CD4-positive, alpha-beta T cell treated with Interleukin-21 for 1 hour (primary cell): ENCODE data around the gene NOP53.
A peak's percentile ranks its signal among the peaks of the same experiment; 100 is the strongest.
"Not testable (repeated sequence)": the region's sequence is repeated elsewhere in the genome, so short reads cannot be mapped to it uniquely, and the experiment has no call there.

ENCODE experiments used
- DNase-seq: peaks from one replicate; pipeline ENCODE4 v3.0.0-alpha.2; 2020

Gene NOP53

DNA sequence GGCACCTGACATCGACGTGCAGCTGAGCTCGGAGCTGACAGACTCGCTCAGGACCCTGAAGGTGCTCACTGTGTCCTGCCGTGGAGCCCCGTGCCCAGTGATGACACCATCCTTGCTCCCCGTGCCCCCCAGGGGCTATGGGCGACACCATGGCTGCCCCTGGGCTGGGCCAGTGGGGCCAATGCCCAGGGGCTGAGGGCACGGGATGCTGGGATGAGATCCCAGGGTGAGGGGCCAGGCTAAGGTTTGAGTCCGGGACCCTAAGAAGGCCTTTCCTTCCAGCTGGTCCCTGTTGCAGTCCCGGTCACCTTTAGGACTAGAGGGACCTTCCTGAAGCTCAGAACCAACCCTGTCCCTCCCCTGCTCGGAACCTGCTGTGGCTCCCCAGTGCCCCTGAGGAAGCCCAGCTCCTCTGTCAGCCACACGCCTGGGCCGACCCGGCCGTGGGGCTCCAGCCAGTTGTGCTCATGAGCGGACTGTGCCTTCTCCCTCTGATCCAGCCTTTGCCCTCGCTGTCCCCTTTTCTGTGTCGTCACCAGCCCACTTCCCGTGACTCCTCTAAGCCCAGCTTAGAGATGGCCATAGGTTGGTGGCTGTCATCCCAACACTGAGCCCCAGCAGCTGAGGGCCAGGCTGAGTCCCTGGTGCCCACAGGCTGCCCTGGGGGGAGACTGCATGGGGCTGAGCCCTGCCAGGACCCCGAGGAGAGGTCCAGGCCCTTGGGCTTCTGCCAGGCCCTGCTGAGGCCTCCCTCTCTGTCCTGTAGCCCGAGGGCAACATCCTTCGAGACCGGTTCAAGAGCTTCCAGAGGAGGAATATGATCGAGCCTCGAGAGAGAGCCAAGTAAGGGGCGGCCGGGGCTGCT, 10.6 kb downstream of the NOP53 start:
- DNase-seq: no peak

DNA sequence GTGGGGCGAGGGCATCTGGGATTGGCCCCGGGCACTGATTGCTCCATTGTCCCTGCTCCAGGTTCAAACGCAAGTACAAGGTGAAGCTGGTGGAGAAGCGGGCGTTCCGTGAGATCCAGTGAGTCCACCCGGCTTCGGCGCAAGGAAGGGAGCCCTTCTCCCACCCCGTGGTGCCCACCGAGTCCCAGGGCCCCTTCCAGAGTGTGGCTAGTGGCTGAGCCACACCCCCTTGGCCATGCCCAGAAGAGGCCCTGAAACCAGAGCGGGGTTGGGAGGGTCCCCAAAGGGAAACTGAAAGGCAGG, 11.2 kb downstream of the NOP53 start:
- DNase-seq: no peak

DNA sequence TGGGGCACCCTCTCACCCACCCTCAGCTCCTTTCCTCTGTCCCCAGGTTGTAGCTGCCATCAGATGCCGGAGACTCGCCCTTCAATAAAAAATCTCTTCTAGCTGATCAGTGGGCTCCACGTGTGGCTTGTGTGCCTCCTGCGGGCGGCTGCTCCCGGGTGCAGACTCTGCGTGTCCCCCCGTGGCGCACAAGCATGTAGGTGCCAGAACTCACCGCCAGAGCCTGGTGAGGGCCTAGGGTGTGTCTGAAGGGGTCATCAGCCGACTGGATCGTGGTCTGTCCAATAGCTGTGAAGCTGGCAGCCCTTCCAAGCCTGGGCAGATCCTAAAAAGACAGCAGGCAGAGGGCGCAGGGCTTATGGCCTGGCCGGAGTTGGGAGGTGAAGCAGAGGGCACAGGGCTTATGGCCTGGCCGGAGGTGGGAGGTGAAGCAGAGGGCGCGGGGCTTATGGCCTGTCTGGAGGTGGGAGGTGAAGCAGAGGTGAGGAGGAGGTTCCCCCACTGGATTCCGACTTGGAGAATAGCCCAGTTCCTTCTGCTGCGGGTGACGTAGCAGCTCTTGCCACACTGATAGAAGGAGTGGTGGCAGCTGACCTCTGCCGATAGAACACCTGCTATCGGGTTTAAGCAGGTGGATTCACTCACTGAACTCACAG, 11.7 kb downstream of the NOP53 start:
- no peak for DNase-seq

DNA sequence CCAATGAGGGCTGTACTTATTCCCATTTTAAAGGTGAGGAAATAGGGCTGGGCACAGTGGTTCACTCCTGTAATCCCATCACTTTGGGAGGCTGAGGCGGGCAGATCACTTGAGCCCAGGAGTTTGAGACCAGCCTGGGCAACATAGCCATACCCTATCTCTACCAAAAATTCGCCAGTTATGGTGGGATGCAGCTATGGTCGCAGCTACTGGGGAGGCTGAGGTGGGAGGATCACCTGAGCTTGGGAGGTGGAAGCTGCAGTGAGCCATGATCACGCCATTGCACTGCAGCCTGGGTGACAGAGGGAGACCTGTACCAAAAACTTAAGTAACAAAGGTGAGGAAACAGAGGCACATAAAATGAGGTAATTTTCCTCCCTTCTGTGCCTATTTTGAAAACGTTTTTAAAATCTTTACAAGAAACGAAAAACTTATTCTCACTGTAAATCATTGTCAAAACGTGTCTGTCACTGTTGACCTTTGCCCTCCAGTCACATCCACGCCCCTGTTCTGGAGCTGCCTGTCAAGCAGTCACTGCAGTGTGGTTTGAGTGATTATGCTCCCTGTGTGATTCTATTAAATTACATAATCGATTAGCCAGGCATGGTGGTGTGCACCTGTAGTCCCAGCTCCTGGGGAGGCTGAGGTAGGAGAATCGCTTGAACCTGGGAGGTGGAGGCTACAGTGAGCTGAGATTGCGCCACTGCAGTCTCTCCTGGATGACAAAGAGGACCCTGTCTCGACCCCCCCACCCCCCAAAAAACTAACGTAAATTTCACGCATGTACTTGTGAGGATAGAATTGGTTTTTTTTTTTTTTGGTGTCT, 12.5 kb downstream of the NOP53 start:
- DNase-seq: no peak

DNA sequence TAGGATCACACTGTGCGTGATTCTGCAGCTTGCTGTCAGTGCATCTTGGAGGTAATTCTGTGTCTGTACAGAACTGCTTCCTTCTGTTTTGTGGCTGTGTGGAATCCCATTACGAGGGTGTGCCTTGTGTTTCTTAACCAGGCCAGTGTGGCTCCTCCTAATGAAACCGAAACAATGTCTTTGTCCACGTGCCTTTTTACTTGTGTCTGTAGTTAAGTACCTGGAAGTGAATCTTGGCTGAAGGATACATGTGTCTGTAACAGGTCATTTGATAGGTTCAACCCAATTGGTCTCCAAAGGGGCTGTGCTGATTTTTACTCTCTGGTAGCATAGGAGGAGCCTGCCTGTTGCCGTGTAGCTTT, 13.1 kb downstream of the NOP53 start:
- DNase-seq: no peak

DNA sequence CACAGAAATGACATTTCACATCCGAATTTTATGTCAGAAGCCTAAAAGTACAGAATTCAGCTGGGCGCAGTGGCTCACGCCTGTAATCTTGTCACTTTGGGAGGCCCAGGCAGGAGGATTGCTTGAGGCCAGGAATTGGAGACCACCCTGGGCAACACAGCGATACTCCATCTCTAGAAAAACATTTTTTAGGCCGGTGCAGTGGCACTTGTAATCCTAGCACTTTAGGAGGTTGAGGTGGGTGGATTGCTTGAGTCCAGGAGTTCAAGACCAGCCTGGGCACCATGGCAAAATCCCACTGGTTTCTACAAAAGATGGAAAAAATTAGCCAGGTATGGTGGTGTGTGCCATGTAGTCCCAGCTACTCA, 15.3 kb downstream of the NOP53 start:
- DNase-seq: no peak

DNA sequence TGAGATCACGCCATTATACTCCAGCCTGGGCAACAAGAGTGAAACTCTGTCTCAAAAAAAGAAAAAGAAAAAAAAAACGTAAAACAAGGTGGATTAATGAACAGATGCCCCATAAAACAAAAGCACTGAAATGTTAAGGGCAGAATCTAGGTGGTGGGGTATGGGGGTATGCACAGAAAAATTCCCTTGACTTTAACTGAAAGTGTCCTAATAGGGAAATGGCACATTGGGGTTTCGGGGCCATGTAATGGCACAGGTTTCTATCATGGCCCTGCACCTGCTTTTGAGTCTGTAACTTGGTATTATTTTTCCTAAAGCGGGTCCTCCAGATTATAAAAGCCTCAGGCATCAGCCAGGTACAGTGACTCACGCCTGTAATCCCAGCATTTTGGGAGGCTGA, 16.2 kb downstream of the NOP53 start:
- DNase-seq: no peak

DNA sequence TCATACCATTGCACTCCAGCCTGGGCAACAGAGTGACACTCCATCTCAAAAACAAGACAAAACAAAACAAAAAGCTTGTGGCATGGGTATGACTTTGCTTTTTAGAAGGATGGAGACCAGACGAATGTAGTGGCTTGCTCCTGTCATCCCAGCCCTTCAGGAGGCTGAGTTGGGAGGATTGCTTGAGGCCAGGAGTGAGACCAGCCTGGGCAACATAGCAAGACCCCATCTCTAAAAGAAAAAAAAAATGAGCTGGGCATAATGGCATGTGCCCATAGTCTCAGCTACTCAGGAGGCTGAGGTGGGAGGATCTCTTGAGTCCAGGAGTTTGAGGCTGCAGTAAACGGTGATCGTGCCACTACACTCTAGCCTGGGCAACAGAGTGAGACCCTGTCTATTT, 16.8 kb downstream of the NOP53 start:
- DNase-seq: no peak

DNA sequence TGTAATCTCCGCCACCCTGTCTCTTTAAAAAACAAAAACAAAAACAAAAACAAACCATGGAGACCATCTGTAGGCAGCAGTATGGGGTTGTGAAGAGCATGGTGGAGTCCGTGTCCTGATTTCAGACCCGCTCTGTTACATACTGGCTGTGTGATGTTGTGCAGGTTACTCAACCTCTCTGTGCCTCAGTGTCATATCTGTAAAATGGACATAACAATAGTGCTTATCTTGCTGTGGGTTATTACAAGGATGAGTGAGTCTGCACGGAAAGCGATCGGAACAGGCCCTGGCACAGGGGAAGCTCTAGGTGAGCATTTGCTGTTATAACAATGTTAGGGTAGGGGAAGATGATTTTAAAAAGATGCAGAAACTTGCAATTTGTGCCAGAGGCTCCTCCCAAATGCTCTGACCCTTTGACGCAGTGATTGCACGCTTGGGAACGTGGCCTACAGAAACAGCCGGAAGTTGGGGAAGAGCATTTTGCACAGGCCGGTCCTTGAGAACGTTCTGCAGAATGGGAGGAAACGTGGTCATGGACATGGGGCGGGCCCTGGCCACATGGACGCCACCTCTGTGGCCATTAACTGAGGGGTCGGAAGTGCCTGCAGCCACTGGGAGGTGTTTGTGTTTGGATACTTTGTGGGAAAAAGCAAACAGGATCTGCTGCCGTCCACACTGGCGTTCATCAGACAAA, 17.4 kb downstream of the NOP53 start:
- DNase-seq: no peak

DNA sequence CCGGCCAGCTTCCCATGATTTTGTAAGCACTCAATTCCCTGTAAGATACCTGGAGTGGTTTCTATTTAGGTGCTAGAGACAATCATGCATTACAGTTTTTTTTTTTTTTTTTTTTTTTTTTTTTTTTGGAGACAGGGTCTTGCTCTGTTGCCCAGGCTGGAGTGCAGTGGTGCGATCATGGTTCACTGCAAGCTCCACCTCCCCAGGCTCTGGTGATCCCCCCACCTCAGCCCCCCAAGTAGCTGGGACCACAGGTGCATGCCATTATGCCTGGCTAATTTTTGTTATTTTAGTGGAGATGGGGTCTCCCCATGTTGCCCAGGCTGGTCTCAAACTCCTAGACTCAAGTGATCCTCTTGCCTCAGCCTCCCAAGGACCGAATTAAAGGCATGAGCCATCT, 19.4 kb downstream of the NOP53 start:
- not testable (repeated sequence) for DNase-seq

DNA sequence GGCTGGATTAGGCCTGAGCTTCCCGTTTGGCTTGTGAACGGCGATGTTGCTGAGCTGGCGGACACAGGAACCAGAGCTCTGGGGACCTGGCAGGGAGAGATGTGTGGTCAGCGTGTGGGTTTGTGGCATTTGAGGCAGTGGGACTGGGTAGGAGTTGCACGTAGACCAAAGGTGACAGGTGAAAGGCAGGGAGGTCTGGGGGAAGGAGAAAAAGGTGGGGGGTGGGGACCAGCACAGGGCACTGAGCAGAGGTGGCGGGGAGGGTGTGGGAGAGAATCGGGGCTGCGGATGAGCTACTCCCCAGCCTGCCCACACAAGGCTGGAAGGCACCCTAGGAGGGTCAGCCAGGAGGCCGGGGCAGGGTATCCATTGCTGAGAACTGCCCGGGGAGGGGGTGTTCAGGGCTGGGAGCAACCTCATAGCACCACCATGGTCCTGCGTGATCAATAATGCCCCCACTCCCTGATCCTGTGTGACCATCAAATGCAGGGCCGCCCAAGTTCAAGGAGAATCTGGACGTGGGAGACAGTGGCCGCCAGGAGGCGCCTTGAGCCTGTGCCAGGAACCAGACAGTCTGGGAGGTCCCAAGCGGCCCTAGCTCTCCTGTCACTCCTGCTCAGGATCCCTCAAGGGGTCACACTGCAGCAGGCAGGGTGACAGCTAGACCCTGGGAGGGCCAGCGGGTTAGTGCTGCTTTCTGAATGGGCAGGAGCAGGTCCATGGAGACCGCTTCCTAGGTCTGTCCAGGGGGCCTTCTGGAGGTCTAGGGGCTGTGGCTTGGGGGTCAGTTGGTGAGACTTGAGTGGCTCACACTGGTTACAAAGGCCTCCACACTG, 20.4 kb downstream of the NOP53 start:
- DNase-seq: peak; percentile 47

DNA sequence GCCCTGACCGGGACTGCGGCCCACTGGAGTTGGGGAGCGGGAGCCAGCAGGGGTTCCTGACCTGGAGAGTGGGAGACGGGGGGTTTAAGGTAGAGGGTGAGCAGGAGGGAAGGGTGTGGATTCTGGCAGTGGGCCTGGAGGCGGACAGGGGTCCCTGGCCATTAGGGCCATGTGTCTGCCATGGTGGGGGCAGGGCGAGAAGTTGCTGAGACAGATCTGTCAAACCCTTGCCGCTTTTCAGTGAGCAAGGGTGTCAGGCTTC, 20.9 kb downstream of the NOP53 start:
- no peak for DNase-seq

DNA sequence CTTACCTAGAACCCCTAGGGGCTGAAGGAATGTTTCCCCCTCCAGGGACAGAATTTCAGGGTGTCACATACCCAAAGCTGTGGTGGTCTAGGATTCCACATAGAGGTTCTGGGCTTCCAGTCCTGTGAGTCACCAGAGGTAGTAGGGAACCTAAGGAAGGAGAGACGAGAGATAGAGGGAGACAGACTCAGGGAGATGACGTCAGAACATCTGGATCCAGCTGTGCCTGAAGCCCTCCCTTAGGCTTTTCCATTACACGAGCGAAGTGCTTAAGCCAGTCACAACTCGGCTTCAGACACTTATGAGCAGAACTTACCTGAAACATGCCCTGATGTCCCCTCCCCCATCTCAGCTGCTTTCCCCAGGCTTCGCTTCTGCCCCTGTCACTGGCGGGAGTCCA, 21.3 kb downstream of the NOP53 start:
- no peak for DNase-seq

DNA sequence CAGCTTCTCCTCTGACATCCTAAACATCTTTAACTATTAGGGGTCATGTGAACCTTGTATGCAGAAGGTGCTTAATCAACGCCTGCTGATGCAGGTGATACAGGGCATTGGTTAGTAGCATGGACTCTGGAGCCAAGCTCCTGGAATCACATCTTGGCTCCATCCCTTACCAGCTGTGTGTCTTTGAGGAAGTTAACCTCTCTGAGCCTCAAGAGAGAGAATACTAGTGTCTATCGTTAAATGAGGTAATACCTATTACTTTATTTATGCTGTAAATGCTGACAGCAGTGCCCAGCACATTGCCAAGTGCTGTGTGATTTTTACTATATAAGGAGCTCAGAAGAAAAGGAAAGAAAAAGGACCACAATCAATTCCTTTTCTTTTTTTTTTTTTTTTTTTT, 22.0 kb downstream of the NOP53 start:
- no peak for DNase-seq

DNA sequence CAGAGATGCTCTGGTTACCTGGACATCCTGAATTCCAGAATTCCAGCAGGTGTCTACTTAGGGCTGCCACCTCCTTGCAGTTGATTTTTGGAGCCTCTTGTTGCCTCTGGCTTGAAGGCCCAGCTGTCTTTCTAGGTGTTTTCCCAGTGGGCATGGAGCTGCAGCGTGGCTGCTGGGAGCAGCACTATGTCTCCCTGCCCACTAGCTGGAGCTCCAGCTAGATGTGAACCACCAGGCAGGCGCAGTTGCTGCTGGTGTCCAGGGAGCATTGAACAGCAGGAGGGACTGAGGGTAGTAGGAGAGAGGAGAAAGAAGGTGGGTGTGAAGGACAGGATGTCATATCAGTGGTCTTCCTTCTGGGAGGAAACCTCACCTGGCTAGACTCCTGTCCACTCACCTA, 23.3 kb downstream of the NOP53 start:
- DNase-seq: no peak

DNA sequence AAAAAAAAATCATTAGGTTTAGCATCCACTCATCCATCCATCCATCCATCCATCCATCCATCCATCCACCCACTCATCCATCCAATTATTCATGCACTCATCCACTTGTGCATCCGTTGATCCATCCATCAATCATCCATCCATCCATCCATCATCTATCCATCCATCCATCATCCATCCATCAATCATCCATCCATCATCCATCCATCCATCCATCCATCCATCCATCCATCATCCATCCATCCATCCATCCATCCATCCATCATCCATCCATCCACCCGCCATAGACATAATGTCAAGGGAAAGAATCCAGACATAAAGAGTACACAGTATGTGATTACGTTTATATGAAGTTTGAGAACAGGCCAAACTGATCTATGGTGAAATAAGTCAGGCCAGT, 24.2 kb downstream of the NOP53 start:
- no peak for DNase-seq

DNA sequence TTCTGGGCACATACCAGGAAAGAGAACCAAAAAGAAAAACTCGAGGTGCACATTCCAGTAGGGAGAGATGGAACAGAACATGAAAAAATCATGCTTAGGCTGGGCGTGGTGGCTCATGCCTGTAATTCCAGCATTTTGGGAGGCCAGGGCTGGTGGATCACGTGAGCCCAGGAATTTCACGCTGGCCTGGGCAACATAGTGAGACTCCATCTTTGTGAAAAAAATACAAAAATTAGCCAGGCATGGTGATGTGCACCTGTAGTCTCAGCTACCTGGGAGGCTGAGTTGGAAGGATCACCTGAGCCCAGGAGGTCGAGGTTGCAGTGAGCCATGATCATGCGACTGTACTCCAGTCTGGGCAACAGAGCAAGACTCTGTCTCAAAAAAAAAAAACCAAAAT, 25.9 kb downstream of the NOP53 start:
- not testable (repeated sequence) for DNase-seq

DNA sequence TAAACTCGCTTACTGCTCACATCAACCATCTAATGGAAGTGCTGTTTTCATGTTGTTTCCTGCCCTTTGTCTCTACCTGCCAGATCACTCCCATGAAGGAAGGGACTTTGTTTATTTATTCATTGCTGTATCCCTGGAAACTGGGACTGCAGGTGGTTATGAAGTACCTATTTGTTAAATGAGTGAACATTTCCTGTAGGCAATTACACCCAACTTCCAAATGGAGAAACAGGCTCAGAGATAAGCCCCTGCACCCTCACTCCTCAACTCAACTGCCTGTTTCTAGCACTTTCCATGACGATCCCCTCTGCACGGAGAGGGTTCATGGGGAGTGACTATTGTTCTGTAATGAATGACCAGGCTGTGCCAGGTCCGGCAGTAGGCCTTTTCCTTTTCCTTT, 31.2 kb downstream of the NOP53 start:
- DNase-seq: no peak

DNA sequence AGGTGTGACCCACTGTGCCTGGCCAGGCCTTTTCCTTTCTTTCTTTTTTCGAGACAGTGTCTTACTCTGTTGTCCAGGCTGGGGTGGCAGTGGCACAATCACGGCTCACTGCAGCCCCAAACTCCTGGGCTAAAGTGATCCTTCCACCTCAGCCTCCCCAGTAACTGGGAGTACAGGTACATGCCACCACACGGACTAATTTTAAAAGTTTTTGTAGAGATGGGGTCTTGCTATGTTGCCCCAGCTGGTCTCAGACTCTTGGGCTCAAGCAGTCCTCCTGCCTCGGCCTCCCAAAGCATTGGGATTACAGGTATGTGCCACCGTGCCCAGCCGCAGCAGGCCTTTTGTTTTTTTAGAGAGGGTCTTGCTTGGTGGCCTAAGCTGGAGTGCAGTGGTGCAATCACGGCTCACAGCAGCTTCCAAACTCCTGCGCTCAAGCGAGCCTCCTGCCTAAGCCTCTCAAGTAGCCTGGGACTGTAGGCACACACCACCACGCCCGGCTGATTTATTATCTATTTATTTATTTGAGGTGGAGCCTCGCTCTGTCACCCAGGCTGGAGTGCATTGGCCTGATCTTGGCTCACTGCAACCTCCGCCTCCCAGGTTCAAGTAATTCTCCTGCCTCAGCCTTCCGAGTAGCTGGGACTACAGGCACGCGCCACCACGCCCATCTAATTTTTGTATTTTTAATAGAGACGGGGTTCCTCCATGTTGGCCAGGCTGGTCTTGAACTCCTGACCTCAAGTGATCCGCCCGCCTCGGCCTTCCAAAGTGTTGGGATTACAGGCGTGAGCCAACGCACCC, 32.1 kb downstream of the NOP53 start:
- not testable (repeated sequence) for DNase-seq

DNA sequence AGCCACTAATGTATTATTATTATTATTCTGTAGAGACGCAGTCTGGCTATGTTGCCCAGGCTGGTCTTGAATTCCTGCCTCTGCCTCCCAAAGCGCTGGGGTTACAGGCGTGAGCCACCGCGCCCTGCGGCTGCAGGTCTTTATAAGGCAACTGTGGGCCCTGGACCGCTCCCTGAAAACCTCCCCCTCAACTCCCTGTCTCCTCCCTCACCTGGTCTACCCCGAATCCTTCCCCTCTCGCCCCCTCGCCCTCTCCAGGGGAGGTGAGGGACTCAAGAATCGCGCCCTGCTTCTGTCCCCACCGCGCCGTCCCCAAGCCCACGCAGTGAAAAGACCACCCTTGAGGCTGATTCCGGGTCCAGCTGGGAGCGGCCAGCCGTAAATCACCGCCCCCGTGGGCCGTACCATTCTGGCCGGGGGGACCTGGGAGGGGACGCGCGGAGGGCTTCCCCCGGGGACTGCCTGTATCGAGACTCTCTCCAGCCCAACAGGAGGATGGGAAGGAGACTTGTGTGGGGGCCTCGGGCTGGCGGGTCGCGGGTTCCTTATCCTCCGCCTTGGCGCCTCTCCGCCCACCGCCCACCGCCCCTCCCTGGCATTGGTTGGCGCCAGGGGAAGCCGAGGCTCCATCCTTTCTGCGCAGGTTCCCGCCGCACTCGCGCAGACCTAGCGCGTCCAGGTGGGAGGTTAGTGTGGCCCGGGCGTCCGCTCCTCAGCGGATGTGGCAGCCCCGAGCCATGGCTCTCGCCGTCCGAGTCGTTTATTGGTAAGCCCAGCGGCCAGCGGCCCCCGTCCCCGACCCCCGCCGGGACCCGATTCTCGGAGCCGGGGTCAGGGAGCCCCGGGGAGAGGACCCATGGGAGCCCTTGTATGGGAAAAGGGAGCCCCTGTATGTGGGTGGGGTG, 33.0 kb downstream of the NOP53 start, which contains the start of gene SELENOW:
SELENOW (plus strand) TSS at position 655 of the 905 bp plus-strand sequence; CDS start at position 738, 83 bp downstream.
- peak; percentile 85 for DNase-seq

DNA sequence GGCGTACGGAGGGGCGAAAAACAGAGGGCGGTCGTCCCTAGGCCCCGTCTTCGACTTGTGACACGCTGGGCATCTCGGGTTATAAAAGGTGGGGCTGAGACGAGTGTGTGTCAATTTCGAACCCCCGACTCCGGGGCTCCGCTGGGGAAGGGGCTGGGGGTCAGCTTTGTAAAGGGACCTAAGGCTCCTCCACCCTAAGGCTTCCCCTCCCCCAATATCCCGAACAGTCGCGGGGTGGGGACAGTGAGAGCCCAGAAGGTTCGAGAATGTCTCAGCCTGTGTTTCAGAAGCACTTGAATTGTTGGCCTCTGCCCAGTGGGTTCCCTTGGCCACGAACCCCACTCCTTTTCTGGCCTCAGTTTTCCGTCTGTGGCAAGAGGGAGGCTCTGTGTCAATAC, 33.6 kb downstream of the NOP53 start:
- DNase-seq: peak; percentile 22
